Bronchial epithelial cell (primary cell): ENCODE results near the gene IGLL1. TPM values are rescaled to one million over a fixed set of nuclear protein-coding genes. Genes with fewer than 3 reads are reported as not detected.
"Not testable (repeated sequence)": the region's sequence is repeated elsewhere in the genome, so short reads cannot be mapped to it uniquely, and the experiment has no call there.

Experiments used
- DNase-seq: peaks from one replicate; pipeline ENCODE4 v3.0.0-alpha.2; 2010; ENCODE audit warnings: low read depth
- FAIRE-seq: peaks from 2 replicates; lab custom pipeline; 2011; peaks lifted over from hg19 to GRCh38; lab: Jason Lieb, UNC
- H3K27me3 ChIP-seq: 2 replicates; pipeline ENCODE4 v1.5.1; 2011; ENCODE audit warnings: low read length; ENCODE audit not compliant: control insufficient read depth, insufficient read depth
- H3K36me3 ChIP-seq: 2 replicates; pipeline ENCODE4 v1.5.1; 2011; ENCODE audit warnings: low read length; ENCODE audit not compliant: control insufficient read depth, insufficient read depth
- H3K4me3 ChIP-seq: 2 replicates; pipeline ENCODE4 v1.5.1; 2011; ENCODE audit warnings: mild to moderate bottlenecking, low read depth, low read length, control low read depth
- CTCF ChIP-seq: IDR thresholded peaks from 2 replicates; pipeline ENCODE4 v1.5.1; 2011; ENCODE audit warnings: mild to moderate bottlenecking, moderate library complexity, low read length, control low read depth, inconsistent platforms; ENCODE audit not compliant: insufficient read depth, severe bottlenecking
- total RNA-seq: library from RNA; depleted of rRNA; stranded (reverse); fragments of >200 nt; gene quantifications from 2 replicates; pipeline ENCODE4 v1.2.1, GENCODE V29; 2014

Gene IGLL1
- total RNA-seq, 1 donor from 2014 or later = not detected

- Histone ChIP-seq H3K27me3 (no peaks in the 10 kb centered on the region), H3K36me3 (no peaks in the 10 kb centered on the region), H3K4me3 (no peak overlapping the region)
- no peak for DNase-seq
- no peak for TF ChIP-seq CTCF
- no peak for FAIRE-seq
Observed at GRCh38 chr22:23548501-23549197, 31.4 kb downstream of the IGLL1 start.

GRCh38 chr22:23547818-23548500 is 32.1 kb downstream of the IGLL1 start:
- Histone ChIP-seq H3K36me3 (no peaks in the 10 kb centered on the region), H3K27me3 (no peaks in the 10 kb centered on the region), H3K4me3 (no peak overlapping the region)
- FAIRE-seq (no peak), DNase-seq (no peak)
- TF ChIP-seq CTCF = no peak

GRCh38 chr22:23547382-23547781 is 32.7 kb downstream of the IGLL1 start:
- DNase-seq, H3K36me3 ChIP-seq, H3K27me3 ChIP-seq, H3K4me3 ChIP-seq, FAIRE-seq: not testable (repeated sequence)

GRCh38 chr22:23544852-23545251 is 35.2 kb downstream of the IGLL1 start:
- no peaks in the 10 kb centered on the region for H3K36me3 ChIP-seq
- H3K4me3 ChIP-seq = no peak overlapping the region
- no peak for TF ChIP-seq CTCF
- no peak for DNase-seq
- no peak for FAIRE-seq
- H3K27me3 ChIP-seq = no peaks in the 10 kb centered on the region

GRCh38 chr22:23543506-23544000 is 36.5 kb downstream of the IGLL1 start:
- not testable (repeated sequence) for H3K36me3 ChIP-seq, H3K27me3 ChIP-seq, FAIRE-seq, H3K4me3 ChIP-seq, DNase-seq

DNA sequence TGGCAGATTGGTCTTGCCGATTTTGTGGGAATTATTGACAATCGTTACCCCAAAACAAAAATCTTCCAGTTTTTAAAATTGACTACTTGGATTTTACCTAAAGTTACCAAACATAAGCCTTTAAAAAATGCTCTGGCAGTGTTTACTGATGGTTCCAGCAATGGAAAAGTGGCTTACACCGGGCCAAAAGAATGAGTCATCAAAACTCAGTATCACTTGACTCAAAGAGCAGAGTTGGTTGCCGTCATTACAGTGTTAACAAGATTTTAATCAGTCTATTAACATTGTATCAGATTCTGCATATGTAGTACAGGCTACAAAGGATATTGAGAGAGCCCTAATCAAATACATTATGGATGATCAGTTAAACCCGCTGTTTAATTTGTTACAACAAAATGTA is 37.2 kb downstream of the IGLL1 start:
- no peaks in the 10 kb centered on the region for H3K27me3 ChIP-seq

GRCh38 chr22:23542391-23542790 is 37.7 kb downstream of the IGLL1 start:
- not testable (repeated sequence) for H3K4me3 ChIP-seq, FAIRE-seq, H3K27me3 ChIP-seq, DNase-seq, H3K36me3 ChIP-seq

More for the DNA sequence above, 37.2 kb downstream of the IGLL1 start:
- H3K4me3 ChIP-seq = no peak overlapping the region
- no peaks in the 10 kb centered on the region for H3K36me3 ChIP-seq
- TF ChIP-seq CTCF = no peak
- DNase-seq (peak; percentile 29), FAIRE-seq (no peak)
